NCI-H345 treated with DMSO at 0.1 percent for 48 hours (cell line): Measurements from ENCODE around the gene MIA.
A peak's percentile ranks its signal among the peaks of the same experiment; 100 is the strongest.
"Not testable (repeated sequence)": the region's sequence is repeated elsewhere in the genome, so short reads cannot be mapped to it uniquely, and the experiment has no call there.

Source experiments
- DNase-seq: peaks from one replicate; lab custom pipeline; 2025; ENCODE audit not compliant: unreplicated experiment; lab: John Stamatoyannopoulos, UW

MIA gene

DNA sequence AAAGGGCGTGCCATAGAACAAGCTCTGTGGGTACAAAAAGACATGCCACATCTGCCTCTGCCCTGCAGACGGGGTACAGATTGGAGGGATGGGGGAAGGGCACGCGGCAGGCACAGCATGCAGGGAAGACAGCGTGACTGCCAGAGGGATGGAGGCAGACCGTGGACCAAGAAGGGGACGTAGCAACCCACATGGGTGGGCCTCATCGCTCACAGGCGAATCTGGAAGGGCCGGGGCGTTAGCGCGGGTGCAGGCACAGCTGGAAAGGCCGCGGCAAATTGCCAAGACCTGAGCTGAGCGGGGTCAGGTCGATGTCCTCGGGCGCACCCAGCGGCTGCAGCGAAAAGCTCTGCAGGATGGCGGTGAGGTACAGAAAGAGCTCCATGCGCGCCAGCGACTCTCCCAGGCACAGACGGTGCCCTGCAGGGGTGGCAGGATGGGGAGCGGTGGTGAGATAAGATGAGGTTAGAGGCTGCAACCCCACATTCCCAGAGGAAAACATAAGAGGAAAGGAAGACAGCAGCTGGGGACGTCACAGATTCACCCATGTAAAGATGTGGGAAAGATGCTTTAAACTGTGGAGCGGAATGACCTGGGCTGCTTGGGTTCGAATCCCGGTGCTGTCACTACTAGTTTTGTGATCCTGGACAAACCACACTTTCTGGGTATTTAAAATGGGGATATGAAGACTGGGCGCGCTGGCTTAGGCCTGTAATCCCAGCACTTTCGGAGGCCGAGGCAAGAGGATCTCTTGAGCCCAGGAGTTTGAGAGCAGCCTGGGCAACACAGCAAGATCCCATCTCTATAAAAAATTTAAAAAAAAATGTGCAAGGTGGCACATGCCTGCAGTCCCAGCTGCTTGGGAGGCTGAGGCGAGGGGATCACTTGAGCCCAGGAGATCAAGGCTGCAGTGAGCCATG, 43.4 kb downstream of the MIA start:
- DNase-seq: peak; percentile 65

DNA sequence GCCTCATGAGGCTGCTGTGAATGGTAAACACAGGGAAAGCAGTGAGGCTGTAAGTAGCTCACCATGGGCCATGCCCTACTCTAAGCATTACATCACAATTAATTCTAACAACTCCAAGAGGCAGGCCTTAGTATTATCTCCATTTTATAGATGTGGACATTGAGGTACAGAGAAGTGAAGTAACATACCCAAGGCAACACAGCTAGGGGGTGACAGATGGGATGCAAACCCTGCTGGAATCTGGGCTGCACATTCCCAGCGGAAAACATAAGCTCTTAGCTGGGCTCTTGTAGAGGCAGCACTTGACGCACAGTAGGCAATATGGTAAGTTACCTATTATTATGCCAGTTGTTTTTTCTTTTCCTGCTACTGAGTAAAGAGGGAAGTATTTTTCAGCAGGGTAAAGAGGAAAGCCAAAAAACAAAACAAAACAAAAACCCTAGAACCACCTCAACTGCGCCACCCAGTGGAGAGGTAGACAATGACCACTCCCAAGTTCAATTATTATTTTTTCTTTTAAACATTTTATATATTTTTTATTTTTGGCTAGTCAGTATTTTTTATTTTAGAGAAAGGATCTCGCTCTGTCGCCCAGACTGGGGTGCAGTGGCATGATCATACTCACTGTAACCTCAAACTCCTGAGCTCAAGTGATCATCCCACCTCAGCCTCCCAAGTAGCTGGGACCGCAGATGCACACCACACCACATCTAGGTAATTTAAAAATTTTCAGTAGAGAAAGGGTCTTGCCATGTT, 44.3 kb downstream of the MIA start:
- peak; percentile 39 for DNase-seq

DNA sequence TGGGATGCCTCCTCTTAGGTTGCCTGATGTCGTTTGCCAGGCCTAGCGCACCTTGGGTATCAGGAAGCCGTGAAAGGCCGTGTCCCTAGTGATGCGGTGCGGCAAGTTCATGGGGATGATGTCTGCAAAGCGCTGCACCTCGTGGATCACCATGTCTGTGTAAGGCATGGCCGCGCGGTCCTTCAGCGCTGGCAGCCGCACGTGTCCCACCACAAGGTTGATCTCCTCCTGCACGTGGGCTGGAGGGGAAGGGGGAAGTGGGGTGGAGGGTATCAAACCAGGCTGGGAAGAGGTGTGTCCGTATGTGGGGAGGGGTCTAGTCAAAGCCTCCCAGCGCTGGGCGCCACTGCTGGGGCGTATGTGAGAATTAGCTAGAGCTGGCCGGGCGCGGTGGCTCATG, 46.8 kb downstream of the MIA start:
- DNase-seq: no peak

DNA sequence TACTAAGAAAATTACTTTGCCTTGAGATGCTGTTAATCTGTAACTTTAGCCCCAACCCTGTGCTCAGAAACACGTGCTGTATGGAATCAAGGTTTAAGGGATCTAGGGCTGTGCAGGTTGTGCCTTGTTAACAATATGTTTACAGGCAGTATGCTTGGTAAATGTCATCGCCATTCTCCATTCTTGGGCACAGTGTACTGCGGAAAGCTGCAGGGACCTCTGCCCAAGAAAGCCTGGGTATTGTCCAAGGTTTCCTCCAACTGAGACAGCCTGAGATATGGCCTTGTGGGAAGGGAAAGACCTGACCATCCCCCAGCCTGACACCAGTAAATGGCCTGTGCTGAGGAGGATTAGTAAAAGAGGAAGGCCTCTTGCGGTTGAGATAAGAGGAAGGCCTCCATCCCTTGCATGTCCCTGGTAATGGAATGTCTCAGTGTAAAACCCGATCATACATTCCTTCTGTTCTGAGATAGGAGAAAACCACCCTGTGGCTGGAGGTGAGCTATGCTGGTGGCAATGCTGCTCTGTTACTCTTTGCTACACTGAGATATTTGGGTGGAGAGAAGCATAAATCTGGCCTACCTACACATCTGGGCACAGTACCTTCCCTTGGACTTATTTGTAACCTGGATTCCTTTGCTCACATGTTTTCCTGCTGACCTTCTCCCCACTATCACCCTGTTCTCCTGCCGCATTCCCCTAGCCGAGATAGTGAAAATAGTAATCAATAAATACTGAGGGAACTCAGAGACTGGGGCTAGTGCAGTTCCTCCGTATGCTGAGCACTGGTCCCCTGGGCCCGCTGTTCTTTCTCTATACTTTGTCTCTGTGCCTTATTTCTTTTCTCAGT, 47.6 kb downstream of the MIA start:
- not testable (repeated sequence) for DNase-seq

DNA sequence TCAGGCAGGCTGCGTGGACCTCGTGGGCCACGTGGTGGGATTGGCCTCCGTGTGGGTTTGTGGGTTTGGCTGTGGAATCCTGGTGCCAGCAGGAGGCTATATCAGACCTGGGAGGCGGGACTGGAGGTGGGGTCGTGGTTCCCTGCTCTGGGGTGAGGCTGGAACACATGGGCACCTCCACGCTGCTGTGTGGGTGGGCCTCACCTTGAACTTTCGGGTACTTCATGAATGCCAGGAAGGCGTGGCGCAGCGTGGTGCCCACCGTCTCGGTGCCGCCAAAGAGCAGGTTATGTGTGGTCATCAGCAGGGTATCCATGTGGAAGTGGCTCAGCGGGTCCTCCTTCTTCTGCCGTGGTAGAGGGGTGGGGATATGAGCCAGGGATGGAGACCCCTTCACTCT, 49.6 kb downstream of the MIA start:
- DNase-seq: not testable (repeated sequence)

DNA sequence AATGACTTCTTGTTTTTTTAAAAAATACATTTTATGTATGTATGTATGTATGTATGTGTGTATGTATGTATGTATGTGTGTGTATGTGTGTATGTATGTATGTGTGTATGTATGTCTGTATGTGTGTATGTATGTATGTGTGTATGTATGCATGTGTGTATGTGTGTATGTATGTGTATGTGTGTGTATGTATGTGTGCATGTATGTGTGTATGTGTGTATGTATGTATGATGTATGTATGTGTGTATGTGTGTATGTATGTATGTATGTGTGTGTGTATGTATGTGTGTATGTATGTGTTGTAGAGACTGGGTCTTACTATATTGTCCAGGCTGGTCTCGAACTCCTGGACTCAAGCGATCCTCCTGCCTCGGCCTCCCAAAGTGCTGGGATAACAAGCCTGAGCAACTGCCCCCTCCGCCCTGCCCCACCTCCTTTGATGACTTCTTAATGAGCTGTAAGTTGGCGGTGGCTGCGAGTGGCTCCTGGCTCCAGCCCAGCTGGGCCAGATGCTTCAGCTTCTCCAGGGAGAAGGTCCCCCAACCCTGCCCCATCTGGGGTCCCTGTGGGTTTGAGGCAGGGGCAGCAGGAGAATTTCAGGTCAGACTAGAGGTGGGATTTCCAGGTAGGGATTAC, 50.3 kb downstream of the MIA start:
- DNase-seq: not testable (repeated sequence)

DNA sequence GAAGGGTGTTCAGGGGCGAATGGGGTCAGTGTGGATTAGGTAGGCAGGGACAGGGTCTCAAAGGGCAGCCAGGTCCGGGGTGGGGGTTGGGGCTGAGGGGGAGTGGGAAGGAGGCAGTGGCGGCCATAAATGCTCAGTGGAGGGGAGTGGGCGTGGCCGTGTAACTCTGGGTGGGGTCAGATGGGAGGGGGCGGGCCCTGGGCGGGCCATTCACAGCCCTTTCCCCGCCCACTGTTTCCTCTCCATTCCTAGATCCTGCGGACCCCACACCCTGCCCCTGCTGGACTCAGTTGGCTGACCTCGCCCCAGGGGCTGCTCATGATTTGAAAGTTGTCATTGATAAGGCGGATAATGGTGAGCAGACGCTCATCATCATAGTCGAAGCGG, 51.0 kb downstream of the MIA start:
- DNase-seq: not testable (repeated sequence)

DNA sequence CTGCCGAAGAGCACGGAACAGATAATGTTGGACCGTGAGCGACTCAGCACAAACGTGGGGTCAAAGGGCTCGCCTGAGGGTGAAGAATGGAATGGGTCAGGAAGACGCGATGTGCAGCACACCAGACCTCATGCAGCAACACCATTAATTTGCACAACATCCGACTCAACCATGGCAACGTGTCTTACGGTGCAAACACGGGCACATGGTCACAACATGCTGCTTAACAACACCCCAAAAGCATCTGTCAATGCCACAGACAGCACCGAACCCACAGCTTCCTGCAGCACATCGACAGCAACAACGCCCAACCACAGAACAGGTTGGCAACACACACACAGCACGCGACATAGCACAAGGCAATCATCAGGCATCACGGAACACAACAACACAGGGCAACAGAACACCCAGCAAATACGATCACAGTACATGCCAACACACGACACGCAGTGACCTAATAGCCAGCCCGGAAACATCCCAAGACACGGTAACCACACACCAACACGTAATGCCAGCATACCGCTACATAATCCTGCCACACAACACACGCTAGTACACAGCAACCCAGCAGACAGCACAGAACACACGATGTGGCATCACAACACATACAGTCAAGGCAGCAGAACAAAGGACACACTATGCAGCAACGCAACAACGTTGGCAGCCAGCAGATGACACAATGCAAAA, 51.5 kb downstream of the MIA start:
- not testable (repeated sequence) for DNase-seq
